ENCODE results near the gene SNAPC2. TPM values are rescaled to one million over a fixed set of nuclear protein-coding genes. Genes with fewer than 3 reads are reported as not detected.
"Not testable (repeated sequence)": the region's sequence is repeated elsewhere in the genome, so short reads cannot be mapped to it uniquely, and the experiment has no call there.

The SNAPC2 gene
- total and polyA plus RNA-seq, 2 donors (not counting 1 experiment from before 2014, with no cell fraction given) = 19.9 to 21.7 TPM

GRCh38 chr19:7928741-7929701 is 8.9 kb downstream of the SNAPC2 start:
- Histone ChIP-seq H3K9me3 (ENCODE audit: control extremely low read depth in 1 of 3, control insufficient read depth in 2 of 3, insufficient read depth in 1 of 3, low read length in 2 of 3) (no peaks in the 10 kb centered on the region), H4K20me1 (ENCODE audit: control insufficient read depth, insufficient read depth, low read length, poor library complexity, severe bottlenecking) (peaks cover 18% of the 10 kb centered on the region), H3K27ac (ENCODE audit: low read length in 2 of 2) (no peak overlapping the region), H3K79me2 (ENCODE audit: control insufficient read depth, insufficient read depth, low read length) (peaks cover 2% of the 10 kb centered on the region), H3K36me3 (replicated peaks in 1 of 2; ENCODE audit: control extremely low read depth in 1 of 2, control insufficient read depth in 1 of 2, extremely low read depth in 1 of 2, insufficient read depth in 2 of 2, low read length in 1 of 2) (peaks cover 2 to 35% of the 10 kb centered on the region in 2 experiments), H3K27me3 (replicated peaks in 1 of 4; ENCODE audit: control extremely low read depth in 1 of 4, control insufficient read depth in 3 of 4, insufficient read depth in 4 of 4, low read length in 3 of 4) (no peaks in the 10 kb centered on the region), H3K4me1 (ENCODE audit: control insufficient read depth in 2 of 2, insufficient read depth in 2 of 2, low read length in 2 of 2) (peaks cover 10 to 12% of the 10 kb centered on the region in 2 donors), H3K4me3 (ENCODE audit: control extremely low read depth in 1 of 5, extremely low read depth in 1 of 5, insufficient read depth in 1 of 5, low read depth in 2 of 5, low read length in 4 of 5) (no peak overlapping the region), H3K4me2 (replicated peaks; ENCODE audit: low read depth, low read length, poor library complexity, severe bottlenecking) (no peak overlapping the region), H3K9ac (ENCODE audit: low read length) (no peak overlapping the region), H2AFZ (ENCODE audit: insufficient read depth, low read depth, low read length, poor library complexity, severe bottlenecking) (no peak overlapping the region)
- ATAC-seq (ENCODE audit: low read depth) (peak; percentile 48), DNase-seq (peak; percentile 81)
- Mint-ChIP-seq H3K9me3 (ENCODE audit: insufficient read depth) (no peaks in the 10 kb centered on the region), H3K4me3 (no peak overlapping the region), H3K4me1 (peaks cover 10% of the 10 kb centered on the region), H3K27ac (no peak overlapping the region), H3K27me3 (no peaks in the 10 kb centered on the region)
- intact Hi-C loops (cut with micrococcal nuclease) = no loop called here
- ChIA-PET CTCF (interaction anchor here (0.9 to 2.9 kb wide), 9 partner anchors 8 to 273 kb away, joined by 3 to 18 read pairs (median 4); partner anchors contain the start of genes ELAVL1, SNAPC2 and TIMM44), POLR2A (interaction anchor here (1.7 to 2.2 kb wide), 2 partner anchors 9 to 15 kb away, joined by 7 to 16 read pairs; partner anchors contain the start of genes SNAPC2 and TIMM44)
- WGBS (ENCODE audit: insufficient coverage) = 77% methylated on average over 18 of the region's 24 CpGs
- TF ChIP-seq EZH2 (IDR thresholded peaks at IDR 0.05; ENCODE audit: borderline replicate concordance, insufficient read depth, low read depth, low read length, poor library complexity, severe bottlenecking) = no peak
- TF ChIP-seq CTCF (IDR thresholded peaks at IDR 0.05) = peak; percentile 69

DNA sequence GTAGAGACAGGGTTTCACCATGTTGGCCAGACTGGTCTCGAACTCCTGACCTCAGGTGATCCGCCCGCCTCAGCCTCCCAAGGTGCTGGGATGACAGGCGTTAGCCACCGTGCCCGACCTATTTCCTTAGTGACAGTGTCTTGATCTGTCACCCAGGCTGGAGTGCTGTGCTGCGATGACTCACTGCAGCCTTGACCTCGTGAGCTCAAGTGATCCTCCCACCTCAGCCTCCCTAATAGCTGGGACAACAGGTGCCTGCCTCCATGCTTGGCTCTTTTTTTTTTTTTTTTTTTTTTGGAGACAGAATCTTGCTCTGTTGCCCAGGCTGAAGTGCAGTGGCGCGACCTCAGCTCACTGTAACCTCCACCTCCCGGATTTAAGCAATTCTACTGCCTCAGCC is 9.9 kb downstream of the SNAPC2 start:
- not testable (repeated sequence) for DNase-seq, H3K4me1 Mint-ChIP-seq
- 82% methylated on average over 7 of the region's 11 CpGs for WGBS (ENCODE audit: insufficient coverage)

More for the DNA sequence above, 9.9 kb downstream of the SNAPC2 start:
- ATAC-seq (ENCODE audit: low read depth); H3K79me2 ChIP-seq (ENCODE audit: control insufficient read depth, insufficient read depth, low read length); H3K27me3 Mint-ChIP-seq; H3K27ac ChIP-seq (ENCODE audit: low read length in 2 of 2); H3K4me2 ChIP-seq (replicated peaks; ENCODE audit: low read depth, low read length, poor library complexity, severe bottlenecking); H3K4me3 ChIP-seq (ENCODE audit: control extremely low read depth in 1 of 5, extremely low read depth in 1 of 5, insufficient read depth in 1 of 5, low read depth in 2 of 5, low read length in 4 of 5); H3K4me1 ChIP-seq (ENCODE audit: control insufficient read depth in 2 of 2, insufficient read depth in 2 of 2, low read length in 2 of 2); H3K27ac Mint-ChIP-seq; intact Hi-C loops (cut with micrococcal nuclease); H3K9me3 ChIP-seq (ENCODE audit: control extremely low read depth in 1 of 3, control insufficient read depth in 2 of 3, insufficient read depth in 1 of 3, low read length in 2 of 3); H3K9ac ChIP-seq (ENCODE audit: low read length); H2AFZ ChIP-seq (ENCODE audit: insufficient read depth, low read depth, low read length, poor library complexity, severe bottlenecking); H3K9me3 Mint-ChIP-seq (ENCODE audit: insufficient read depth); H3K4me3 Mint-ChIP-seq; H3K27me3 ChIP-seq (replicated peaks in 1 of 4; ENCODE audit: control extremely low read depth in 1 of 4, control insufficient read depth in 3 of 4, insufficient read depth in 4 of 4, low read length in 3 of 4): not testable (repeated sequence)
- ChIA-PET CTCF (interaction anchor here (0.6 to 2.9 kb wide), 4 partner anchors 14 to 708 kb away, joined by 3 to 18 read pairs (median 4); partner anchors contain the start of gene TIMM44), POLR2A (interaction anchor here (0.6 to 2.2 kb wide), 4 partner anchors 10 to 19 kb away, joined by 4 to 16 read pairs (median 9); partner anchors contain the start of genes SNAPC2 and TIMM44)
- Histone ChIP-seq H4K20me1 (ENCODE audit: control insufficient read depth, insufficient read depth, low read length, poor library complexity, severe bottlenecking) (peaks cover 15% of the 10 kb centered on the region), H3K36me3 (replicated peaks in 1 of 2; ENCODE audit: control extremely low read depth in 1 of 2, control insufficient read depth in 1 of 2, extremely low read depth in 1 of 2, insufficient read depth in 2 of 2, low read length in 1 of 2) (peaks cover 2 to 40% of the 10 kb centered on the region in 2 experiments)
